GM12874 (cell line): Measurements from ENCODE around the gene FARP1.

Experiments
- TF ChIP-seq, protein P1 (sequence below): IDR thresholded peaks from 2 replicates; pipeline ENCODE4 v1.5.1; 2011; ENCODE audit warnings: low read depth, mild to moderate bottlenecking, control low read depth, low read length, moderate library complexity; ENCODE audit not compliant: insufficient read depth

FARP1 gene

DNA sequence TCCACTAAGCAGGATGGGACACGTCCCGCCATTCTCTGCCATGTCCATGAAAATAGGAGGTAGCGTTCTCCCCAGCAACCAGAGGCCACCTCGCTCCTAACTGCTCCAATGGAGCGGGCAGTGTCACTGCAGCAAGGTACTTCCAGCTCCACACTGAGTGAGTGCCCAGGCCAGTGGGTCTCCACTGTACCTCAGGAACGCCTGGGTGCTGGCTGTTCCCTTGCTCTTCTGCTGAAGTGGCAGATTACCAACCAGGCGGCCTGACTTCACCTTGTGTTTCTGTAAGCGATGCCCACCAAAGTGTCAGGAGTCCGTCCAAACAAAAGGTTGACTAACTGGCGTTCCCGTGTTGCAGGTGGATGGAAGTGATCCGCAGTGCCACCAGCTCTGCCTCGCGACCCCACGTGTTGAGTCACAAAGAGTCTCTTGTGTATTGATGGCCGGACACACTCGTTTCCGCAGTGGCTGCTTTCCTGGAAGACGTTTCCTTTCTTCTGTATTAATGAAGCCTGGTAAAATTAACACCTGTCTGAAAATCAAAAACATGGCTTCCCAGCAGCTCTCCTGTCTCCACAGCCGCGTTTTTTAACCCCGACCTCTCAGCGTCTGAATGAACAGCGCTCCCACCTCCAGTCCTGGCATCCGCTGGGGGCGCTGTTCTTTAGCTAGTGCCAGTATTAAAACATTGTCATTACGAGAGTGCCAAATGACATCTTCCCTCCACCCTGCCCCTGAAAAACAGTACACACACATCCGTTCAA is 305.2 kb downstream of the FARP1 start:
- TF ChIP-seq, protein P1, sequence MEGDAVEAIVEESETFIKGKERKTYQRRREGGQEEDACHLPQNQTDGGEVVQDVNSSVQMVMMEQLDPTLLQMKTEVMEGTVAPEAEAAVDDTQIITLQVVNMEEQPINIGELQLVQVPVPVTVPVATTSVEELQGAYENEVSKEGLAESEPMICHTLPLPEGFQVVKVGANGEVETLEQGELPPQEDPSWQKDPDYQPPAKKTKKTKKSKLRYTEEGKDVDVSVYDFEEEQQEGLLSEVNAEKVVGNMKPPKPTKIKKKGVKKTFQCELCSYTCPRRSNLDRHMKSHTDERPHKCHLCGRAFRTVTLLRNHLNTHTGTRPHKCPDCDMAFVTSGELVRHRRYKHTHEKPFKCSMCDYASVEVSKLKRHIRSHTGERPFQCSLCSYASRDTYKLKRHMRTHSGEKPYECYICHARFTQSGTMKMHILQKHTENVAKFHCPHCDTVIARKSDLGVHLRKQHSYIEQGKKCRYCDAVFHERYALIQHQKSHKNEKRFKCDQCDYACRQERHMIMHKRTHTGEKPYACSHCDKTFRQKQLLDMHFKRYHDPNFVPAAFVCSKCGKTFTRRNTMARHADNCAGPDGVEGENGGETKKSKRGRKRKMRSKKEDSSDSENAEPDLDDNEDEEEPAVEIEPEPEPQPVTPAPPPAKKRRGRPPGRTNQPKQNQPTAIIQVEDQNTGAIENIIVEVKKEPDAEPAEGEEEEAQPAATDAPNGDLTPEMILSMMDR = no peak

DNA sequence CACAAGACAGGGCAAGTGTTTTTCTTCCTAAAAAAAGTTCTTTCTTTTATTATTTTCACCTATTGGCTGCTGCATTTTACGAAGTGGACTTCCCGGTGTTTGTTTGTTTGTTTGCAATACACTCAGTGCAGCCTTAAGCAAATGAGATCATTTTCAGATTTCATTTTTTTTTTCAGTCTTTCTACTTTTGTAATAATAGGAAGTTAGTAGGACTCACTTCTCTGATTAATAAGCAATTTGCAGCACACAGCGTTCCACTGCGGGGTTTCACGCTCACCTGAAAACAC is 305.7 kb downstream of the FARP1 start:
- TF ChIP-seq, protein P1 = no peak

DNA sequence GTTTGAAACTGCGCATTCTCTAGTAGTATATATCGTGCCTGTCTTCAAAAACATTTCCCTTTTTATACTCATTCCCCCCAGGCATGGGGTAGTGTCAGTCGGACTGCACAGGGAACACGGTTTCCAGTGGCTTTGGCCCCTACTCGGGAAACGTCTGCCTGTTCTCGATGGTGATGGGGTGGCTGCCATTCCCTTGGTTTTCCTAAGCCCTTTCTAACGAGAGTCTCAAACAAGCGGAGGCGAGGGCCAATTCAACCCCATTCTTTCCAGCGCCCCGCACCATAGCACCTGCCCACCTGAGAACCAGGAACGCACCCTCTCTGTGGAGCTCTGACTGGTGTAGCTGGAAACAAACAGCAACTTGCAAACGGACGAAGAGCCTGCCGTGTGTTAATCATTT is 306.4 kb downstream of the FARP1 start:
- TF ChIP-seq, protein P1 = no peak

DNA sequence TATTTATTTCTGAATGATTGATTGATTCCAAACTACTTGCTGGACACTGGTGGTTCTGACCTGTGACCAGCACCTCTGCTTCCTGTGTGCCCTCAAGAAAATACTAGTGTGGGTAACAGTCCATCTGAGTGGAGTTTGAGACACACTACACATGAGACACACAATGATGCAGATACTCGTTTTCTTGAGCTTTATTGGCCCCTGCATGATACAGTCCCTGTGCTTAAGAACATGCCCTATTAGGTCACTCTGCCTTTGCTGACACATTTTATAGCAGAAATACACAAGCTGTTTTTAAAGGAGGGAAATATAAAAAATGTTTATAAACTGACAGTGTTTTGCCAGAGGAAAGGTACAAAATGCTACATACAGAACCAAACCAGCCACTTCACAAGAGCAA is 307.1 kb downstream of the FARP1 start:
- TF ChIP-seq, protein P1 = no peak

DNA sequence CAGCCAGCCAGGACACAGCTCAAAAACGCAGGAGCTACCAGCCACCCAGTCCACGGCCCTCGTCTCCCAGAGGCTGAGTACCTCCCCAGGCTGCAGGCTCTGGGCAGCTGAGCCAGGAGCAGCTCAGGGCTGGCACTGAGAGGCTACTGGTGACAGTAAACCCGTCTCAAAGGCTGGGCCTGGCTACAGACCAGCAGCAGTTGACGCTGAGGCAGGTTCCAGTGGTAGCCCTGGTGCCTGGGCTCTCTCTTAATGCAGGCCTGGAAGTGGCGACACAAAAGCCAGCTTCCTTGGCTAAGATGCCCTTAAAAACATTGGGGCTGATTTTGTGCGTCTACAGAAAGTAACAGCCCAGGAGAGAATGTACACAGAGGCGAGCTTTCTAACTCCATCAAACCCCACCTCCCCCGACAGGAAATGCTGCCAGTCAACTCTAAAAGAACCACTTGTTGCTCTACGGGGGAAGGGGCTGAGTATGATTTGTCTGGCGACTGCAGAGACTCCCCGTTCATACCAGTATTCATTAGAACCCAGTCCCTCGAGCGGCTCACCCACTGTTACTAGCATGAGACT is 307.7 kb downstream of the FARP1 start:
- TF ChIP-seq, protein P1 = no peak

DNA sequence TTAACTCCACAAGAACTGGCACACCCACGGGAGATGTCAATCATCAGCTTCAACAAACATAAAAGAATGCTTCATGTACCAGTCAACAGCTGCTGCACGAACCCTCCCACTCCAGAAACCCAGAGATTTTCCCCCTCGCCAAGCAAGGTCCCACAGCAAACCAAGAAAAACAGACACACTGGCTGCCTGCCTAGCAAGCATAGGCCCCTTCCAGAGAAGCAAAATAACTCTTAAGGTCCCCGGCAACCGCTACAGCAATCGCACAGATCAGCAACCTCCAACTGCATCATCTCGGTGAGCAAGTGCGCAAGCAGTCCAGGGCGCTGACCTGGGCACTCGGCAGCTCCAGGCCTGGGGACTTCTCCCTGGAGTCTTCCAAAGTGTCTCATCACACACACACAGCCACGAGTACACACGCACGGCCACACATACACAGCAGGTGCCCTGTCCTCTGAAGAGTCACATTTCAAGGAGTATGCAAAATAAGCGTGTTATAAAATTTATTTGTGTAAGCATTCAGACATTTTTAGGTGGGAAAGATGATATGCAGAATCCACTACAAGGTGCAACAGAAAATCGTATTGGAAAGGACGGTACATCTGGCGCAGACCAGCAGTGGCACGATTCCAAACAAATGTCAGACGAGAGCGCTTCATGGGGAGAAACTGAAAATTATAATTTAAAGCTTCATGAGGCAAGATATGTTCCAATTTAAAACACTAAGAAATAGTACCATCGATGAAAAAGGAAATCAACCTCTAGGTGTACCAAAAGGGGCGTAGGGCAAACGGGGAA is 309.0 kb downstream of the FARP1 start:
- TF ChIP-seq, protein P1 = no peak

DNA sequence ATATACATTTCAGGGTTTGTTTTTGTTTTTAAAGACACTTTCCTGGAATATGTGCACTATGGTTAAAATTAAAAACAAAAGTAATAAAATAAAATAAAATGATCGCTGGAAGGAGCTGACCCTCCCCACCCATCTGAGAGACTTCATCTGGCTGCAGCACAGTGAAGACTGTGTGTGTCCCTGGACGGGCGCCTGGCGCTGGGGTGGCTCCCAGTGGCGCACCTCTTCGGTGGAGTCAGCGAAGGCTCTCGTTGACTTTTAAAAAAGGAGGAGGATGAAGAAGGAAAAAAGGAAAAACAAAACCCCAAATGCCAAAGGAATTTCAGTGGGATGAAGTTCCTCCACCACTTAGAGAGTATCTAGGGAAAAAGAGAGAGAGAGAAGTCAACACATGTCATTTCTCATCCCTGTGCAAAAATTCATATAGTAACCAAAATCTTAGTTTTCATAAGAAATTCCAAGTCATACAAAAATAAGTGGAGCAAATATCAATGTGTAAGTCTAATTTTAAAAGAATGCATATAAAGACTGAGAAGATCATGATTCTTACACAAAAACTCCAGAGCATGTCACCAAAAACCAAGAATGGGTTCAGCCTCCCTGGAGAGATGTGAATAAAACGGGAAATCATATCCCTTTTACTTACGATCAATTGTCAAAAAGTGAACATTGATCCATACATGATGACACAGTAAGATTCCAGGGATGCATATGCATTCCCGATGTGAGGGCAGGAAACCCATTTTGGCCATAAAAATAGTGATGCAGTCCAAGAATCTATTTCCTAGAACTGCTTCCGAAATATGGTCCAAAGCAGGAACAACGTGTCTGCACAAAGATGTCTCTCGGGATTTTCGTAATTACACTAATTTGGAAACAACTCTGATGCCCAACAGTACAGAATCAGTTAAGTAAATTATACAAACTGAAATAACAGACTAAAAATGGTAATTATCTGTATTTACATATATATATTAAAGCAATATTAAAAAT is 310.3 kb downstream of the FARP1 start:
- TF ChIP-seq, protein P1 = no peak
